Stimulated activated CD8-positive, alpha-beta memory T cell treated with anti-CD3 and anti-CD28 coated beads, Interleukin-4, amount 100 ng/mL, for 1 hour (primary cell): Measurements from ENCODE around the gene ADARB2.

Source experiments
- DNase-seq, 2 donors: peaks; one replicate each; pipeline ENCODE4 v3.0.0-alpha.2; 2020; ENCODE audit warnings: low read depth in 2 of 2, low spot score in 1 of 2

ADARB2 gene

GRCh38 chr10:1687190-1687589 lies 50.1 kb downstream of the ADARB2 start:
- no peak for DNase-seq

GRCh38 chr10:1686491-1686749 lies 50.9 kb downstream of the ADARB2 start:
- no peak for DNase-seq

- no peak for DNase-seq
Observed at GRCh38 chr10:1685699-1686490, 51.4 kb downstream of the ADARB2 start.

GRCh38 chr10:1684991-1685390 lies 52.3 kb downstream of the ADARB2 start:
- no peak for DNase-seq

- DNase-seq: no peak
Observed at GRCh38 chr10:1683649-1684048, 53.7 kb downstream of the ADARB2 start.

- no peak for DNase-seq
Observed at GRCh38 chr10:1679821-1680650, 57.3 kb downstream of the ADARB2 start.

GRCh38 chr10:1678084-1678483 lies 59.2 kb downstream of the ADARB2 start:
- no peak for DNase-seq

- no peak for DNase-seq
Observed at GRCh38 chr10:1677307-1677939, 59.9 kb downstream of the ADARB2 start.

GRCh38 chr10:1674501-1674900 lies 62.8 kb downstream of the ADARB2 start:
- no peak for DNase-seq

GRCh38 chr10:1673568-1674345 lies 63.6 kb downstream of the ADARB2 start:
- DNase-seq: no peak

GRCh38 chr10:1672001-1672781 lies 65.1 kb downstream of the ADARB2 start:
- DNase-seq: no peak

- no peak for DNase-seq
Observed at GRCh38 chr10:1671366-1672000, 65.8 kb downstream of the ADARB2 start.

- no peak for DNase-seq
Observed at GRCh38 chr10:1670541-1671365, 66.6 kb downstream of the ADARB2 start.

GRCh38 chr10:1669433-1669832 lies 67.9 kb downstream of the ADARB2 start:
- DNase-seq: no peak

- no peak for DNase-seq
Observed at GRCh38 chr10:1668399-1668798, 68.9 kb downstream of the ADARB2 start.

- no peak for DNase-seq
Observed at GRCh38 chr10:1667392-1667791, 69.9 kb downstream of the ADARB2 start.

GRCh38 chr10:1666147-1666546 lies 71.2 kb downstream of the ADARB2 start:
- DNase-seq: no peak

GRCh38 chr10:1665681-1666080 lies 71.6 kb downstream of the ADARB2 start:
- no peak for DNase-seq

- no peak for DNase-seq
Observed at GRCh38 chr10:1665021-1665661, 72.2 kb downstream of the ADARB2 start.
